DOHH2 (cell line): ENCODE data around the gene INSC.

Experiments used
- CTCF ChIP-seq: fragments of 200-600 bp; sonication (generic); IDR thresholded peaks from one replicate; pipeline ENCODE4 v1.5.1; 2014; ENCODE audit warnings: antibody characterized with exemption, mild to moderate bottlenecking, low read depth, low read length; ENCODE audit not compliant: poor library complexity, severe bottlenecking
- EZH2phosphoT487 ChIP-seq: fragments of 200-600 bp; sonication (generic); IDR thresholded peaks from 2 replicates; pipeline ENCODE4 v1.6.1; 2017; ENCODE audit warnings: borderline replicate concordance, mild to moderate bottlenecking, antibody characterized with exemption, low read length, moderate library complexity, mixed read lengths

GRCh38 chr11:15206791-15207190 lies 92.1 kb downstream of the INSC start:
- TF ChIP-seq CTCF (no peak), EZH2phosphoT487 (no peak)
